ENCODE results near the gene TBCE.

Gene TBCE

GRCh38 chr1:235336903-235337302 lies 30.3 kb upstream of the TBCE start:
- TF ChIP-seq CTCF (IDR thresholded peaks at IDR 0.05; ENCODE audit: low read depth, low read length), result no peak
- no peak overlapping the region for H3K4me3 ChIP-seq (ENCODE audit: low read depth, low read length)

GRCh38 chr1:235339746-235340145 lies 27.5 kb upstream of the TBCE start:
- TF ChIP-seq CTCF (IDR thresholded peaks at IDR 0.05; ENCODE audit: low read depth, low read length), result no peak
- H3K4me3 ChIP-seq (ENCODE audit: low read depth, low read length), result no peak overlapping the region

GRCh38 chr1:235341334-235341733 lies 25.9 kb upstream of the TBCE start:
- no peak overlapping the region for H3K4me3 ChIP-seq (ENCODE audit: low read depth, low read length)
- TF ChIP-seq CTCF (IDR thresholded peaks at IDR 0.05; ENCODE audit: low read depth, low read length), result no peak

DNA sequence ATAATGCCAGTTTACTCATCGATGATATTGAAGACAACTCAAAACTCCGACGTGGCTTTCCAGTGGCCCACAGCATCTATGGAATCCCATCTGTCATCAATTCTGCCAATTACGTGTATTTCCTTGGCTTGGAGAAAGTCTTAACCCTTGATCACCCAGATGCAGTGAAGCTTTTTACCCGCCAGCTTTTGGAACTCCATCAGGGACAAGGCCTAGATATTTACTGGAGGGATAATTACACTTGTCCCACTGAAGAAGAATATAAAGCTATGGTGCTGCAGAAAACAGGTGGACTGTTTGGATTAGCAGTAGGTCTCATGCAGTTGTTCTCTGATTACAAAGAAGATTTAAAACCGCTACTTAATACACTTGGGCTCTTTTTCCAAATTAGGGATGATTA lies 25.2 kb upstream of the TBCE start:
- no peak for TF ChIP-seq CTCF (IDR thresholded peaks at IDR 0.05; ENCODE audit: low read depth, low read length)
- no peak overlapping the region for H3K4me3 ChIP-seq (ENCODE audit: low read depth, low read length)

DNA sequence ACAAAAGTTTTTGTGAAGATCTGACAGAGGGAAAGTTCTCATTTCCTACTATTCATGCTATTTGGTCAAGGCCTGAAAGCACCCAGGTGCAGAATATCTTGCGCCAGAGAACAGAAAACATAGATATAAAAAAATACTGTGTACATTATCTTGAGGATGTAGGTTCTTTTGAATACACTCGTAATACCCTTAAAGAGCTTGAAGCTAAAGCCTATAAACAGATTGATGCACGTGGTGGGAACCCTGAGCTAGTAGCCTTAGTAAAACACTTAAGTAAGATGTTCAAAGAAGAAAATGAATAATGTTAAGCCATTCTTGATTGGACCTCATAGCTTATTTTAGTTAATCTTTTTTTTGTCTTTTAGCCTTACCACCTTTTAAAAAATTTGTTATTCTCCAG lies 24.8 kb upstream of the TBCE start:
- TF ChIP-seq CTCF (IDR thresholded peaks at IDR 0.05; ENCODE audit: low read depth, low read length), result no peak
- no peak overlapping the region for H3K4me3 ChIP-seq (ENCODE audit: low read depth, low read length)

GRCh38 chr1:235343726-235344125 lies 23.5 kb upstream of the TBCE start:
- TF ChIP-seq CTCF (IDR thresholded peaks at IDR 0.05; ENCODE audit: low read depth, low read length), result no peak
- no peak overlapping the region for H3K4me3 ChIP-seq (ENCODE audit: low read depth, low read length)

- no peak for TF ChIP-seq CTCF (IDR thresholded peaks at IDR 0.05; ENCODE audit: low read depth, low read length)
- H3K4me3 ChIP-seq (ENCODE audit: low read depth, low read length), result no peak overlapping the region
Observed at GRCh38 chr1:235351441-235351840, 15.8 kb upstream of the TBCE start.

Measured in WI38 (cell line).